ENCODE measurements around the gene CCDC6.

CCDC6 gene

GRCh38 chr10:59851864-59852263 lies 54.5 kb downstream of the CCDC6 start:
- no peak overlapping the region for H3K4me3 ChIP-seq (ENCODE audit: low read length)
- TF ChIP-seq CTCF (conservative IDR thresholded peaks at IDR 0.05; ENCODE audit: low read length), result no peak
- DNase-seq (ENCODE audit: low read depth), result no peak

- H3K4me3 ChIP-seq (ENCODE audit: low read length), result no peak overlapping the region
- DNase-seq (ENCODE audit: low read depth), result no peak
- TF ChIP-seq CTCF (conservative IDR thresholded peaks at IDR 0.05; ENCODE audit: low read length), result no peak
Measured at GRCh38 chr10:59847888-59848287, 58.5 kb downstream of the CCDC6 start.

GRCh38 chr10:59847326-59847725 lies 59.0 kb downstream of the CCDC6 start:
- no peak for DNase-seq (ENCODE audit: low read depth)
- no peak overlapping the region for H3K4me3 ChIP-seq (ENCODE audit: low read length)
- no peak for TF ChIP-seq CTCF (conservative IDR thresholded peaks at IDR 0.05; ENCODE audit: low read length)

- TF ChIP-seq CTCF (conservative IDR thresholded peaks at IDR 0.05; ENCODE audit: low read length), result no peak
- no peak overlapping the region for H3K4me3 ChIP-seq (ENCODE audit: low read length)
- no peak for DNase-seq (ENCODE audit: low read depth)
Measured at GRCh38 chr10:59844436-59844835, 61.9 kb downstream of the CCDC6 start.

GRCh38 chr10:59843748-59844147 lies 62.6 kb downstream of the CCDC6 start:
- H3K4me3 ChIP-seq (ENCODE audit: low read length), result no peak overlapping the region
- DNase-seq (ENCODE audit: low read depth), result no peak
- no peak for TF ChIP-seq CTCF (conservative IDR thresholded peaks at IDR 0.05; ENCODE audit: low read length)

- no peak for TF ChIP-seq CTCF (conservative IDR thresholded peaks at IDR 0.05; ENCODE audit: low read length)
- peak; percentile 68 for DNase-seq (ENCODE audit: low read depth)
- H3K4me3 ChIP-seq (ENCODE audit: low read length), result no peak overlapping the region
Measured at GRCh38 chr10:59839576-59839975, 66.8 kb downstream of the CCDC6 start.

GRCh38 chr10:59838085-59838789 lies 68.1 kb downstream of the CCDC6 start:
- TF ChIP-seq CTCF (conservative IDR thresholded peaks at IDR 0.05; ENCODE audit: low read length), result no peak
- H3K4me3 ChIP-seq (ENCODE audit: low read length), result no peak overlapping the region
- no peak for DNase-seq (ENCODE audit: low read depth)

Data from AG10803 (cell line).